Measurements from ENCODE around the gene PARD6G.

The PARD6G gene

GRCh38 chr18:80198994-80199748 is 48.1 kb downstream of the PARD6G start:
- no peak overlapping the region for H3K4me3 ChIP-seq (ENCODE audit: low read depth, low read length)
- no peak for TF ChIP-seq CTCF (IDR thresholded peaks at IDR 0.05; ENCODE audit: low read depth, low read length)

GRCh38 chr18:80198391-80198790 is 48.9 kb downstream of the PARD6G start:
- no peak overlapping the region for H3K4me3 ChIP-seq (ENCODE audit: low read depth, low read length)
- TF ChIP-seq CTCF (IDR thresholded peaks at IDR 0.05; ENCODE audit: low read depth, low read length) = no peak

- TF ChIP-seq CTCF (IDR thresholded peaks at IDR 0.05; ENCODE audit: low read depth, low read length) = no peak
- H3K4me3 ChIP-seq (ENCODE audit: low read depth, low read length) = no peak overlapping the region
These were observed 49.8 kb downstream of the PARD6G start for GRCh38 chr18:80197528-80197927.

- H3K4me3 ChIP-seq (ENCODE audit: low read depth, low read length) = no peak overlapping the region
- TF ChIP-seq CTCF (IDR thresholded peaks at IDR 0.05; ENCODE audit: low read depth, low read length) = no peak
These were observed 50.6 kb downstream of the PARD6G start for GRCh38 chr18:80196528-80197320.

GRCh38 chr18:80194874-80195570 is 52.3 kb downstream of the PARD6G start:
- TF ChIP-seq CTCF (IDR thresholded peaks at IDR 0.05; ENCODE audit: low read depth, low read length) = no peak
- no peak overlapping the region for H3K4me3 ChIP-seq (ENCODE audit: low read depth, low read length)

GRCh38 chr18:80193701-80194100 is 53.6 kb downstream of the PARD6G start:
- TF ChIP-seq CTCF (IDR thresholded peaks at IDR 0.05; ENCODE audit: low read depth, low read length) = no peak

More at GRCh38 chr18:80193701-80194100, 53.6 kb downstream of the PARD6G start:
- H3K4me3 ChIP-seq (ENCODE audit: low read depth, low read length) = no peak overlapping the region
